Measurements from ENCODE around the gene KCNJ15.

GRCh38 chr21:38277501-38278131, 20.8 kb downstream of the KCNJ15 start:
- TF ChIP-seq, protein P1, sequence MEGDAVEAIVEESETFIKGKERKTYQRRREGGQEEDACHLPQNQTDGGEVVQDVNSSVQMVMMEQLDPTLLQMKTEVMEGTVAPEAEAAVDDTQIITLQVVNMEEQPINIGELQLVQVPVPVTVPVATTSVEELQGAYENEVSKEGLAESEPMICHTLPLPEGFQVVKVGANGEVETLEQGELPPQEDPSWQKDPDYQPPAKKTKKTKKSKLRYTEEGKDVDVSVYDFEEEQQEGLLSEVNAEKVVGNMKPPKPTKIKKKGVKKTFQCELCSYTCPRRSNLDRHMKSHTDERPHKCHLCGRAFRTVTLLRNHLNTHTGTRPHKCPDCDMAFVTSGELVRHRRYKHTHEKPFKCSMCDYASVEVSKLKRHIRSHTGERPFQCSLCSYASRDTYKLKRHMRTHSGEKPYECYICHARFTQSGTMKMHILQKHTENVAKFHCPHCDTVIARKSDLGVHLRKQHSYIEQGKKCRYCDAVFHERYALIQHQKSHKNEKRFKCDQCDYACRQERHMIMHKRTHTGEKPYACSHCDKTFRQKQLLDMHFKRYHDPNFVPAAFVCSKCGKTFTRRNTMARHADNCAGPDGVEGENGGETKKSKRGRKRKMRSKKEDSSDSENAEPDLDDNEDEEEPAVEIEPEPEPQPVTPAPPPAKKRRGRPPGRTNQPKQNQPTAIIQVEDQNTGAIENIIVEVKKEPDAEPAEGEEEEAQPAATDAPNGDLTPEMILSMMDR (IDR thresholded peaks at IDR 0.05): no peak
- no peak for TF ChIP-seq POLR2A (IDR thresholded peaks at IDR 0.05)

All from body of pancreas (tissue), 4 donors.